B cell (primary cell): ENCODE data around the gene GDF11.

Experiments used
- EZH2 ChIP-seq: IDR thresholded peaks from 2 replicates; pipeline ENCODE4 v1.6.1; 2012; ENCODE audit warnings: borderline replicate concordance, low read depth, mild to moderate bottlenecking, moderate library complexity, low read length; ENCODE audit not compliant: insufficient read depth, poor library complexity, severe bottlenecking
- TF ChIP-seq, protein P1 (sequence below): fragments of 200-600 bp; IDR thresholded peaks from one replicate; pipeline ENCODE4 v1.8.0; 2022; ENCODE audit warnings: antibody characterized with exemption, mild to moderate bottlenecking

DNA sequence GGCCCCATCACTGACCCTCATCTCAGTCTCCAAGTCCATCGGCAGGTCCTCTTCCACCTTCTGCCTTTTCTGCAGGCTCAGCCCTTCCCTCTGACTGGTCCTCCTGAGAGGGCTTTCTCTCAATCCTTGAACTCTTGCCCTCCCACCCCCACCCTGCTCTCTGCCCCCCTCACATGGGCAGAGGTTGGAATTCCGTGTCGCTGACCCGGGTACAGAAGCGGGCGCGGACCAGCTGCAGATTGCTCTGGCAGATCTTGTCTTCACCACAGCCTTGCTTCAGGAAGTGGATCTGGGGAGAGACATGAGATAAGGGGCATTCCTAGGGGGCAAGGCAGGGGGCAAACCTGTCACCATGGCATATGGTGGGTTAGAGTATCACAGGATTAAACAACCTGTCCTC is 47.6 kb upstream of the GDF11 start:
- TF ChIP-seq, protein P1, sequence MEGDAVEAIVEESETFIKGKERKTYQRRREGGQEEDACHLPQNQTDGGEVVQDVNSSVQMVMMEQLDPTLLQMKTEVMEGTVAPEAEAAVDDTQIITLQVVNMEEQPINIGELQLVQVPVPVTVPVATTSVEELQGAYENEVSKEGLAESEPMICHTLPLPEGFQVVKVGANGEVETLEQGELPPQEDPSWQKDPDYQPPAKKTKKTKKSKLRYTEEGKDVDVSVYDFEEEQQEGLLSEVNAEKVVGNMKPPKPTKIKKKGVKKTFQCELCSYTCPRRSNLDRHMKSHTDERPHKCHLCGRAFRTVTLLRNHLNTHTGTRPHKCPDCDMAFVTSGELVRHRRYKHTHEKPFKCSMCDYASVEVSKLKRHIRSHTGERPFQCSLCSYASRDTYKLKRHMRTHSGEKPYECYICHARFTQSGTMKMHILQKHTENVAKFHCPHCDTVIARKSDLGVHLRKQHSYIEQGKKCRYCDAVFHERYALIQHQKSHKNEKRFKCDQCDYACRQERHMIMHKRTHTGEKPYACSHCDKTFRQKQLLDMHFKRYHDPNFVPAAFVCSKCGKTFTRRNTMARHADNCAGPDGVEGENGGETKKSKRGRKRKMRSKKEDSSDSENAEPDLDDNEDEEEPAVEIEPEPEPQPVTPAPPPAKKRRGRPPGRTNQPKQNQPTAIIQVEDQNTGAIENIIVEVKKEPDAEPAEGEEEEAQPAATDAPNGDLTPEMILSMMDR, result no peak
- TF ChIP-seq EZH2, result no peak
